Measurements from ENCODE around the gene TRPM3.

DNA sequence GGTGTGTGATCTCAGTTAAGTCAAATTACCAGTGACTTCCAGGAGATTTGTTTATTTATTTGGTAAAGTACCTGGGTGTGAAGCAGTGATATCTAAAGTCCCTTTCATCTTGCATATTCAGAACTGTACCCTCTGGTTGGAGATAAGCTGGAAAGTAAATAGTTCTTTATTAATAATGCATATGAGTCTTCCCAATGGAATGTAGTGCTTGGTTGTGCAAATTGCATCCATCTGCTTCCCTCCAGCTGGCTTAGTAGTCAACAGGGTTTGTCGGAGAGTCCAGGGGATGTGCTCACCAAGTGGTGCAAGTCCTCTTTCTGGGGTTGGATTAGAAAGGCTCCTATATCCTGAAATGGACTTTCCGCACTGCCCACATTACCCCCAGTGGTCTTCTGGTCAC is 42.0 kb downstream of the TRPM3 start:
- TF ChIP-seq POLR2A (conservative IDR thresholded peaks at IDR 0.05) (no peak), ATF2 (CRISPR knock-in tag; IDR thresholded peaks at IDR 0.05) (no peak), ZNF280B (CRISPR knock-in tag; IDR thresholded peaks at IDR 0.05) (no peak), HDAC6 (IDR thresholded peaks at IDR 0.05; ENCODE audit: low read depth, low read length) (no peak), SP2 (IDR thresholded peaks at IDR 0.05; ENCODE audit: extremely low read depth, low read depth, low read length, poor library complexity, severe bottlenecking) (no peak), RFX5 (IDR thresholded peaks at IDR 0.05; ENCODE audit: low read depth, low read length) (no peak), CTCF (IDR thresholded peaks at IDR 0.05 in 2 of 3, conservative IDR thresholded peaks at IDR 0.05 in 1 of 3; ENCODE audit: insufficient read depth in 2 of 3, low read depth in 1 of 3, low read length in 3 of 3) (no peak), FOXM1 (IDR thresholded peaks at IDR 0.05; ENCODE audit: low read depth) (no peak), FOXM1 (CRISPR knock-in tag; IDR thresholded peaks at IDR 0.05; ENCODE audit: low read depth) (no peak), CBX8 (IDR thresholded peaks at IDR 0.05; ENCODE audit: borderline replicate concordance, extremely low read depth, low read depth, low read length, poor library complexity, severe bottlenecking) (no peak), CBFB (CRISPR knock-in tag; IDR thresholded peaks at IDR 0.05) (no peak), ZNF436 (CRISPR knock-in tag; IDR thresholded peaks at IDR 0.05) (no peak), KAT2B (IDR thresholded peaks at IDR 0.05; ENCODE audit: low read depth, low read length) (no peak), HDAC2 (IDR thresholded peaks at IDR 0.05) (no peak), MNT (conservative IDR thresholded peaks at IDR 0.05) (no peak)

All from K562 (cell line).